Activated CD4-positive, alpha-beta T cell treated with anti-CD3 and anti-CD28 coated beads, Interleukin-2, amount 50 U/mL, for 16 hours (primary cell): ENCODE results near the gene UCK1.
"Not testable (repeated sequence)": the region's sequence is repeated elsewhere in the genome, so short reads cannot be mapped to it uniquely, and the experiment has no call there.

Experiments
- DNase-seq: peaks from one replicate; pipeline ENCODE4 v3.0.0-alpha.2; 2020

Gene UCK1

GRCh38 chr9:131523086-131523388 is 8.0 kb downstream of the UCK1 start:
- DNase-seq = no peak

GRCh38 chr9:131522257-131523085 is 8.6 kb downstream of the UCK1 start:
- no peak for DNase-seq

GRCh38 chr9:131521822-131522221 is 9.2 kb downstream of the UCK1 start:
- no peak for DNase-seq

GRCh38 chr9:131521203-131521602 is 9.9 kb downstream of the UCK1 start:
- DNase-seq = no peak

GRCh38 chr9:131520503-131520902 is 10.6 kb downstream of the UCK1 start:
- DNase-seq = no peak

- no peak for DNase-seq
These were observed 12.5 kb downstream of the UCK1 start for GRCh38 chr9:131518553-131518952.

- DNase-seq = no peak
These were observed 13.3 kb downstream of the UCK1 start for GRCh38 chr9:131517761-131518190.

GRCh38 chr9:131516930-131517329 is 14.1 kb downstream of the UCK1 start:
- no peak for DNase-seq

GRCh38 chr9:131516100-131516499 is 15.0 kb downstream of the UCK1 start:
- DNase-seq = no peak

GRCh38 chr9:131515559-131516031 is 15.5 kb downstream of the UCK1 start:
- not testable (repeated sequence) for DNase-seq

- DNase-seq = no peak
These were observed 17.9 kb downstream of the UCK1 start for GRCh38 chr9:131513177-131513576.

- no peak for DNase-seq
These were observed 19.2 kb downstream of the UCK1 start for GRCh38 chr9:131511880-131512279.

GRCh38 chr9:131511416-131511815 is 19.6 kb downstream of the UCK1 start:
- DNase-seq = no peak

- DNase-seq = no peak
These were observed 26.1 kb downstream of the UCK1 start for GRCh38 chr9:131505012-131505411.

GRCh38 chr9:131503626-131504465 is 27.2 kb downstream of the UCK1 start:
- DNase-seq = peak; percentile 87

GRCh38 chr9:131502781-131503625 is 28.1 kb downstream of the UCK1 start, which contains the start of gene POMT1:
POMT1 (plus strand) TSS chr9:131502918; CDS start chr9:131504219, 1,301 bp downstream.
- DNase-seq = peak; percentile 93

- peak; percentile 80 for DNase-seq
These were observed 30.0 kb downstream of the UCK1 start for GRCh38 chr9:131500939-131501541.

GRCh38 chr9:131500377-131500776 is 30.7 kb downstream of the UCK1 start:
- peak; percentile 88 for DNase-seq

- DNase-seq = no peak
These were observed 31.8 kb downstream of the UCK1 start for GRCh38 chr9:131499254-131499767.

- no peak for DNase-seq
These were observed 34.1 kb downstream of the UCK1 start for GRCh38 chr9:131496844-131497405.

GRCh38 chr9:131495785-131496184 is 35.3 kb downstream of the UCK1 start:
- DNase-seq = no peak
